NB4 (cell line): Measurements from ENCODE around the gene MAG.

Experiments used
- DNase-seq: peaks from one replicate; pipeline ENCODE4 v3.0.0; 2010; ENCODE audit warnings: low read depth
- H3K4me3 ChIP-seq: one replicate; pipeline ENCODE4 v1.5.1; 2011; ENCODE audit warnings: mild to moderate bottlenecking, low read depth, low read length, moderate library complexity
- MYC ChIP-seq: IDR thresholded peaks from 2 replicates; pipeline ENCODE4 v1.6.1; 2011; ENCODE audit warnings: low read depth, low read length
- POLR2A ChIP-seq: IDR thresholded peaks from 2 replicates; pipeline ENCODE4 v1.6.1; 2011; ENCODE audit warnings: mild to moderate bottlenecking; ENCODE audit not compliant: insufficient read length; ENCODE audit errors: extremely low read depth
- TF ChIP-seq, protein P1 (sequence below): IDR thresholded peaks from one replicate; pipeline ENCODE4 v1.5.1; 2012; ENCODE audit warnings: low read depth, low read length
- TF ChIP-seq, protein P2 (sequence below): IDR thresholded peaks from 2 replicates; pipeline ENCODE4 v1.6.1; 2011; ENCODE audit warnings: low read depth, low read length

MAG gene

DNA sequence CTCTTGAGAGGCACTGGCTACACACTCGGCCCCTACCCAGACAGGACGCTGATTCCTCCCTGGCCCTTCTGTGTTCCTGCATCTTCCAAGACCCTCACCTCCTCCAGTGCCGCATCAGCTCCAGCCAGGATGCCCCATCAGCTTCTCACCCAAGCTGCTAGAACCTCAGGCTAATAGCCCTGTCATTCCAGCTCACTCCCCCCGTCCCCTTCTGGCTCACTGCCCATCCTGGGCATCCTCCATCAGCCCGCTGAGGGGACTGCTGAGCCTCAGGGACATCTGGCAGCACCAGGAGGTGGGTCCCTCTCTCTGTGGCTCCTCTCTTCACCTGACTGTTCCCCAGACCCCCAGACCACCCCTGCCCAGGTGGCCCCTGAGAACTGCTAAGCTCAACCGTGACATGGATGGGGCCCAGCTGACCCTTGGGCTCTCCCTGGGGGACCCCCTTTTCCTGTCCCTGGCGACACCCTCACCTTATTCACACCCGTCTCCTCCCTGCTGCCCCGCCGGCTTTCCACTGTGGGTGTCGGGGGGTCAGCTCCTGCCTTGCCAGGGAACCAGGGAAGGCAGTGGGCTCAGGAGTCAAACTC is 71.1 kb downstream of the MAG start:
- DNase-seq: no peak
- no peak for TF ChIP-seq POLR2A
- no peak for TF ChIP-seq MYC
- TF ChIP-seq, protein P1, sequence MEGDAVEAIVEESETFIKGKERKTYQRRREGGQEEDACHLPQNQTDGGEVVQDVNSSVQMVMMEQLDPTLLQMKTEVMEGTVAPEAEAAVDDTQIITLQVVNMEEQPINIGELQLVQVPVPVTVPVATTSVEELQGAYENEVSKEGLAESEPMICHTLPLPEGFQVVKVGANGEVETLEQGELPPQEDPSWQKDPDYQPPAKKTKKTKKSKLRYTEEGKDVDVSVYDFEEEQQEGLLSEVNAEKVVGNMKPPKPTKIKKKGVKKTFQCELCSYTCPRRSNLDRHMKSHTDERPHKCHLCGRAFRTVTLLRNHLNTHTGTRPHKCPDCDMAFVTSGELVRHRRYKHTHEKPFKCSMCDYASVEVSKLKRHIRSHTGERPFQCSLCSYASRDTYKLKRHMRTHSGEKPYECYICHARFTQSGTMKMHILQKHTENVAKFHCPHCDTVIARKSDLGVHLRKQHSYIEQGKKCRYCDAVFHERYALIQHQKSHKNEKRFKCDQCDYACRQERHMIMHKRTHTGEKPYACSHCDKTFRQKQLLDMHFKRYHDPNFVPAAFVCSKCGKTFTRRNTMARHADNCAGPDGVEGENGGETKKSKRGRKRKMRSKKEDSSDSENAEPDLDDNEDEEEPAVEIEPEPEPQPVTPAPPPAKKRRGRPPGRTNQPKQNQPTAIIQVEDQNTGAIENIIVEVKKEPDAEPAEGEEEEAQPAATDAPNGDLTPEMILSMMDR: no peak
- TF ChIP-seq, protein P2, sequence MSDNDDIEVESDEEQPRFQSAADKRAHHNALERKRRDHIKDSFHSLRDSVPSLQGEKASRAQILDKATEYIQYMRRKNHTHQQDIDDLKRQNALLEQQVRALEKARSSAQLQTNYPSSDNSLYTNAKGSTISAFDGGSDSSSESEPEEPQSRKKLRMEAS: no peak

More for the DNA sequence above, 71.1 kb downstream of the MAG start:
- H3K4me3 ChIP-seq: no peak overlapping the region
